ENCODE results near the gene PALD1. TPM values are rescaled to one million over a fixed set of nuclear protein-coding genes. Genes with fewer than 3 reads are reported as not detected.

Gene PALD1
- total RNA-seq, 8 experiments from 2014 or later, result 1.4 to 15.9 (median 2.7) TPM

DNA sequence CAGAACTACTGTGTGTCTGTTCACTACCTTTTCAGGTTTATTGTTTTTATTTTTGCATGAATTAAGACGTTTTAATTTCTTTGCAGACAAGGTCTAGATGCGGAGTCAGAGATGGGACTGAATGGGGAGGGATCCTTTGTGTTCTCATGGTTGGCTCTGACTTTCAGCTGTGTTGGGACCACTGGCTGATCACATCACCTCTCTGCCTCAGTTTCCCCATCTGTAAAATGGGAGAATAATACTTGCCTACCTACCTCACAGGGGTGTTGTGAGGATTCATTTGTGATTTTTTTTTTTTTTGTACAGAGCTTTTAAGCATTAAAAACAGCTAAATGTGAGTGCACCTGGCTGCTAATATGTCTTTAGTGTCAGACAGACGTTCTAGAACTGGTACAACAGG is 89.5 kb downstream of the PALD1 start:
- Histone ChIP-seq H3K27ac (no peak overlapping the region), H3K4me1 (replicated peaks in 1 of 2) (no peaks in the 10 kb centered on the region), H3K4me3 (no peak overlapping the region)
- 60 to 100% (median 90%) methylated on average over 2 to 3 of the region's 3 CpGs; no CpG with 5 or more reads in 4 of the 10 experiments for WGBS, 10 experiments
- in situ Hi-C loops (cut with MboI; ENCODE audit: low pct_unique_long_range_greater_than_20kb in 2 of 9, low sequenced_read_pairs in 9 of 9, unreplicated experiment in 9 of 9), result loop anchor here in 4 of 9 experiments (25.0 kb wide), 2 partner anchors 194 to 294 kb away; no protein-coding TSS in a partner anchor
- ATAC-seq (replicated peaks in 6 of 8), result no peak

DNA sequence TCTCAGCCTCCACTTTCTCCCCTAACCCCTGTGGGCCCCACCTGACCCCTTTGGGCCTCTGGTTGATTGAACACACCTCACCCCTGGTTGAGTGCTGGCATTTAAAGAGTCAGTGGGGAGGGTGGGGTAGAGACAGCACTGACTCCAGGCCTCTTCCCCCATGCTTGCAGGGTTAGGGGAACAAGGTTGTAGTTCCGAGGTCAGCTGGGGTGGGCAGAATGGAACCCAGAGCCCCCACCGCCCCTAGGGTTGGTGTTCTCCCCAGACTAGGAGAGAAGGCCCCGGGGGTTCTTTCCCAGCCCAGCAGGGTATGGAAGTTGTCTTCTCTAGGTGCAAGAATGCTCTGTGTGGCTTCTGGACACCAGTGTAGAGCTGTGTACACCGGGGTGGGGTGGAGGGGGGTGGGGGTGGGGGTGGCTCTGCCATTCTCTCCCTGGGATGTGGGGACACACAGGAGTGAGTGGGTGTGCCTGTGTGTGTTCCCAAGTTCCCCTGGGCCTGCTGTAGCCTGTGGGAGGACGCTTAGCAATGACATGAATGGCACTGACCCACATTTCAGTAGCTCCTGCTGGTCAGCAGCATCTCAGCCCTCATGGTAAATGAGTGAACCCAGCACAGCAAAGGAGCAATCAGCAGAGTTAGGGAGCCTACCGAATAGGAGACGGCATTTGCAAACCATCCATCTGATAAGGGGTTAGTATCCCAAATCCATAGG is 90.4 kb downstream of the PALD1 start:
- in situ Hi-C loops (cut with MboI; ENCODE audit: low pct_unique_long_range_greater_than_20kb in 2 of 9, low sequenced_read_pairs in 9 of 9, unreplicated experiment in 9 of 9), result loop anchor here in 4 of 9 experiments (25.0 kb wide), 2 partner anchors 193 to 293 kb away; no protein-coding TSS in a partner anchor
- WGBS, 10 experiments, result 60 to 90% (median 77%) methylated on average over 1 to 3 of the region's 7 CpGs; no CpG with 5 or more reads in 7 of the 10 experiments
- Histone ChIP-seq H3K27ac (no peak overlapping the region), H3K4me1 (replicated peaks in 1 of 2) (no peaks in the 10 kb centered on the region), H3K4me3 (no peak overlapping the region)
- no peak for ATAC-seq (replicated peaks in 6 of 8)

DNA sequence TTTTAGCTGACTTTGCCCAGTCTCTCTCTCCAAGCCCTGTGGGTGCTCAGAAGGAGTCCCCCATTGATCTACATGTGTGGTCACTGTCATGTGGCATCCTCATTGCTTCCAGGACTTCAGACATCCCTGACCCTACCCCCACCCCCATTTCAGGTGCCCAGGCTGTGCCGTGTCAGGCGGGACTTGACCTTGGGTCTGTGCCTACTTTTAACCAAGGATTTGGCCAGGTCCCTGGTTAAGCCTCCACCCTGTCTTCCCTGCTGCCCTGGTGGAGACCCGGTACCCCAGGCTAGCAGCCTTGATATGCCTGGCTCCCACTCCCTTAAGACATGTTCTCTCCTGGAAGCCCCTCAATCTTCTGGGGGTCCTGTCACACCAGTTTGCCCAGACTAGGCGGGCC is 92.7 kb downstream of the PALD1 start:
- peaks cover 0 to 5% of the 10 kb centered on the region in 2 donors for H3K4me1 ChIP-seq (replicated peaks in 1 of 2)
- no peak overlapping the region for H3K27ac ChIP-seq
- ATAC-seq (replicated peaks in 6 of 8), result no peak
- WGBS, 10 experiments, result 40 to 100% (median 72%) methylated on average over 1 to 2 of the region's 4 CpGs; no CpG with 5 or more reads in 6 of the 10 experiments
- in situ Hi-C loops (cut with MboI; ENCODE audit: low pct_unique_long_range_greater_than_20kb in 2 of 9, low sequenced_read_pairs in 9 of 9, unreplicated experiment in 9 of 9), result loop anchor here in 4 of 9 experiments (25.0 kb wide), 2 partner anchors 191 to 291 kb away; no protein-coding TSS in a partner anchor
- no peak overlapping the region for H3K4me3 ChIP-seq

DNA sequence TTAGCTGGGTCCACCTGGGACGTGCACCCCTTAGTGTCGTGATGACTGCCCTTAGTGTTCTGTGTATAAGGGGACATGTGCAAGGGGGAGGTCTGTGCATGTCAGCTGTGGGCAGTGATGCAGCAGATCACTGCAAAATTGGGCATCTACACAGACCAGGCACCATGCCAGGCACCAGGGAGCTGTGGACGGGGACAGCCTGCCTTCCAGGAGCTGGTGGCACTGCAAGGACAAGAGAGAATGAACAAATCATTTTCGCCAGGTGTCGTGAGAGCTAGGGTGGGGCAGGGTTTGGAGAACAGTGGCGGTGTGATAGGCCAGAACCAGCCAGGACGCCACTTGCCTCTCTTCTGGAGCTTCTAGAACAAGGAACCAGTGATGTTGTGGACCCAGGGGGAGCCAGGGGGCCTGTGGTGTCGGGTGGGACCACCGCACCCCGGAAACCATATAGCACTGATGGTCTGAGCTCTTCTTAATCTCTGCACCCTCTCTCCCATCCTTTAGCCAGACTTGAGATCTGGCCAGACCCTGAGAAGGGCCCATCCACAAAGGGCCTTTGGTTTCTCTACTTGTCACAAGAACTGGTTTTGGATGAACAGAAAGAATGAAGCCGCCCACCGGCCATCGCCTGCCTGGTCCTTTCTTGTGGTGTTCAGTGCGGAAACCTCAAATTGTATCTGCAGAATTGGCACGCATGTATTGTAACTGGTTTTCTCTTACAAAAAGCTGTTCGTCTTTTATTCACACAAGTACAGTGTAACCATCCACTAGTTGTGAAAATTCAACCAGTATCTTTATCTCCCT is 93.3 kb downstream of the PALD1 start:
- H3K4me3 ChIP-seq, result no peak overlapping the region
- H3K4me1 ChIP-seq (replicated peaks in 1 of 2), result peaks cover 0 to 7% of the 10 kb centered on the region in 2 donors
- WGBS, 10 experiments, result 0 to 100% (median 84%) methylated on average over 1 to 9 of the region's 16 CpGs
- in situ Hi-C loops (cut with MboI; ENCODE audit: low pct_unique_long_range_greater_than_20kb in 2 of 9, low sequenced_read_pairs in 9 of 9, unreplicated experiment in 9 of 9), result loop anchor here in 4 of 9 experiments (25.0 kb wide), 2 partner anchors 190 to 290 kb away; no protein-coding TSS in a partner anchor
- ATAC-seq (replicated peaks in 6 of 8), result no peak
- no peak overlapping the region for H3K27ac ChIP-seq

DNA sequence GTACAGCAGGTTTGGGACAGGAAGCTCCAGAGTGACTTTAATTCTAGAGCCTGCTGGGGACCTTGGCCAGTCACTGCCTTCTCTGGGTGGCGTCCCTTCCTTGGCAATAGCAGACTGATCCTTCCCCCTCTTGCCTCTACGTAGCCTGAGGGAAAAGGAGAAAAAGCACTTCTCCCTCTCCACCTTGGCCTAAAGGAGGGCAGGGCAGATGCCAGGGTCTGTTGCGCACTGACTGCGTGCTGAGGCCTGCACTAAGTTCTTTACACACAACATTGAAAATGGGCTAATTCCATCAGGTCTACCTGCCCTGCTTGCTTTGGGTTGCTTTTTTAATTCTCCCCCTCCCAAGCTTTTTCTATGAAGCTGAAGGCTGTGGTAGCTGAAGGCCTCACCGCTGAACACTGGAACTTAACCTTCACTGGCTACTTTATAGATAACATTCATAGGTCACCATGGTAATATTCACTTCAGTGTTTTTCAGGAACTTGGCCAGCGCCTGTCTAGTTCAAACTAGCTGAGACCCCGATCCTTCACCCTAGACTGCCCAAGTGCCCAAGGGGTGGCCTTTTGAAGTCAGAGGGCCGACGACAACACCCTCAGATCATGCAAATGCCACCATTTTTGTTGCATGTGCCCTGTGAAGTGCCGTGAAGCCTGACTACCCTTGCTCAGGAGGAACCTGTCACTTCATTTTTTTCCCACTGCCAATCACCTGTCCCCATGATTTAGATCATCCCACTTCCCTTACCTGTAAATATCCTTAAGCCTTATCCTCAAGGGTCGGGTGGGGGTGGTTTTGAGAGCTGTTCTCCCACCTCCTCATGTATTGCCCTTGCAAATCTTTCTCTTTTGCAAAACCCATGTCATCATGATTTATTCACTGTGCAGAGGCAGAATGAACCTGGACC is 95.3 kb downstream of the PALD1 start:
- in situ Hi-C loops (cut with MboI; ENCODE audit: low pct_unique_long_range_greater_than_20kb in 2 of 9, low sequenced_read_pairs in 9 of 9, unreplicated experiment in 9 of 9), result loop anchor here in 4 of 9 experiments (25.0 kb wide), 2 partner anchors 188 to 288 kb away; no protein-coding TSS in a partner anchor
- ATAC-seq (replicated peaks in 6 of 8), result no peak
- WGBS, 10 experiments, result 63 to 100% (median 94%) methylated on average over 1 to 7 of the region's 11 CpGs; no CpG with 5 or more reads in 3 of the 10 experiments
- no peak overlapping the region for H3K4me3 ChIP-seq
- H3K27ac ChIP-seq, result no peak overlapping the region
- peaks cover 0 to 7% of the 10 kb centered on the region in 2 donors for H3K4me1 ChIP-seq (replicated peaks in 1 of 2)

DNA sequence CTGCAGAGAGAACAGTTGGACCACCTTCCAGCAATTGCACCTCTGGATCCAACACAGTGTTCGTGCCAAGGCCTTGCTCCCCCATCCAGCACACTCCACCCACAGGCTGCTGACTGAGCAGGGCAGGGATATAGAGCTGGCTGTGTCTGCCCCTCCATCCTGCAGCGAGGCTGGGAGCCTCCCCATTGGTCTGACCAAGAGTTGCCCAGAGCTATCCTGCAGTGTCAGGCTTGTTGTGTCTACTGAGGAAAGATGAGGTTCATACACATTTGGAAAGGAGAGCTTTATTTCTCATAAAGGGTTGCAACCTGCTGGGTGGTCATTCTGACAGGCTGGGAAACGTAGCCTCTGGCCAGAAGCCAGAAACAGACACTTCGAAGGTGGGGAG is 96.9 kb downstream of the PALD1 start:
- Histone ChIP-seq H3K27ac (no peak overlapping the region), H3K4me3 (no peak overlapping the region), H3K4me1 (replicated peaks in 1 of 2) (peaks cover 0 to 7% of the 10 kb centered on the region in 2 donors)
- peak in 7 of 8 experiments; percentile 12 to 89 (median 74) for ATAC-seq (replicated peaks in 6 of 8)
- in situ Hi-C loops (cut with MboI; ENCODE audit: low pct_unique_long_range_greater_than_20kb in 2 of 9, low sequenced_read_pairs in 9 of 9, unreplicated experiment in 9 of 9), result no loop called here
- 0 to 41% (median 7%) methylated on average over 1 to 3 of the region's 4 CpGs; no CpG with 5 or more reads in 5 of the 10 experiments for WGBS, 10 experiments

DNA sequence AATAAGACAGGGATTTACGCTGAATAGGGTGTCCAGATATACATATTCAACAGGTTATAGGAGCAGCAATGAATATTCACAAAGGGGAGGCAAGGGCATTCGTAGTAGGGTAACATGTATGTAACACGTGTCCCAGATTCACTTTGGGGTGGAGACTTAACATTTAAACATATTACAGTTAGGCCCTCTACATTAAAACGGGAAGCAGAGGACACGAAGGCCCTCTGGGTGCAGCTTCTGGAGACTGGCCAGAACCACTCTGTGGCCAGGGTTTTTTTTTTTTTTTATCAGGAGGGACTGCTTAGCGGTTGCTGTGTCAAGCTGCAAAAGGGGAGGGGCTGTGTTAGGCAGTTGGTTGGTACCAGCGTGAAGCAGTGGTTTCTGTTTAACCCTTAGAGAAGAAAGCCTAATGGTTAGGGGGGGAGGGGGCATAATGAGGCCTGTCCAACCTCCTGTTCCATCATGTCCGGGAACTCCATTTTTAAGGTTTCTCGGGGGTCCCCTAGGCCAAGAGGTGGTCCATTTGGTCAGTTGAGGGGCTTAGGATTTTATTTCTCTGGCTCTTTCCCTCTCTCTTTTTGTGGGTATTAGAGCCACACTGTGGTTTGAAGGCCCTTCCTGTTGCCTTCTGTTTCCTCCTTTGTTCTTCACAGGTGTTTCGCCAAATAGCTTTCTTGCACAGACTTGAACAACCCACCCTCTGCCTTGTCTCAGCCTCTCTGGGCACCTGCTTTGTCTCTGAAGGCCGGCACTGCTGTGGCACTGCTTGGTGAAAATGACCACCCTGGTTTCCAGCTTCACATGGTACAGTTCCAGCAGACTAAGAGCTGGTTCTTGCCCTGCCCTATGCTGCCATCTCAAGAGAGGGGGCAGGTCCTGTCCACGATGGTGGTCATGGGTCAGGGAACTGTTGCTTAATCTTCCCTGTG is 97.6 kb downstream of the PALD1 start:
- WGBS, 10 experiments, result 0 to 81% (median 50%) methylated on average over 3 to 10 of the region's 12 CpGs; no CpG with 5 or more reads in 4 of the 10 experiments
- in situ Hi-C loops (cut with MboI; ENCODE audit: low pct_unique_long_range_greater_than_20kb in 2 of 9, low sequenced_read_pairs in 9 of 9, unreplicated experiment in 9 of 9), result no loop called here
- H3K4me3 ChIP-seq, result no peak overlapping the region
- H3K4me1 ChIP-seq (replicated peaks in 1 of 2), result peaks cover 0 to 7% of the 10 kb centered on the region in 2 donors
- ATAC-seq (replicated peaks in 6 of 8), result peak; percentile 52 to 92 (median 90)
- no peak overlapping the region for H3K27ac ChIP-seq

DNA sequence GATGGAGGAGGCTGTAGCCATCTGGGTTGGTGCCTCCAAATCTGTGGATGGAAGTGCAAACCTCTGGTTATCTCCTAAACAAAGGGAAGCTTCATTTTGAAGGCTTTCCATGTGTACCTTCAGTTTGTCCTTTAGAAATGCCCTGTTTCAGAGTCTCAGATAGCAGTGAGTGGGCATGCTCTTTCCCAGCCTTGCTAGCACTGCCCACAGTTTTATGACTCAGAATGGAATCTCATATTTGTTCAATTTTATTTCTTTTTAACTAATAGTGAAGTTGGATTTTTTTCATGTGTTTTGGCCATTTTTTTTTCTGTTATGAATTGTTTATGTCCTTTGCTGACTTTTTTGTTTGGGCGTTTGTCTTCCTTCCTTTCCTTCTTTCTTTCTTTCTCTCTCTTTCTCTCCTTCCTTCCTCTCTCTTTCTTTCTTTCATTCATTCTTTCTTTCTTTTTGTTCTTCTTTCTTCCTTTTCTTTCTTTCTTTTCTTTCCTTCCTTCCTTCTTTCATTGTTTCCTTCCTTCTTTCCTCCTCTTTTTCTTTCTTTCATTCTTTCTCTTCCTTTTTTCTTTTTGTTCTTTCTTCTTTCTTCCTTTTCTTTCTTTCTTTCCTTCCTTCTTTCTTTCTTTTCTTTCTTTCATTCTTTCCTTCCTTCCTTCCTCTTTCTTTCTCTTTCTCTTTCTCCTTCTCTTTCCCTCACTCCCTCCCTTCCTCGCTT is 98.4 kb downstream of the PALD1 start:
- 20 to 100% (median 92%) methylated on average over 1 to 2 of the region's 2 CpGs; no CpG with 5 or more reads in 3 of the 10 experiments for WGBS, 10 experiments

DNA sequence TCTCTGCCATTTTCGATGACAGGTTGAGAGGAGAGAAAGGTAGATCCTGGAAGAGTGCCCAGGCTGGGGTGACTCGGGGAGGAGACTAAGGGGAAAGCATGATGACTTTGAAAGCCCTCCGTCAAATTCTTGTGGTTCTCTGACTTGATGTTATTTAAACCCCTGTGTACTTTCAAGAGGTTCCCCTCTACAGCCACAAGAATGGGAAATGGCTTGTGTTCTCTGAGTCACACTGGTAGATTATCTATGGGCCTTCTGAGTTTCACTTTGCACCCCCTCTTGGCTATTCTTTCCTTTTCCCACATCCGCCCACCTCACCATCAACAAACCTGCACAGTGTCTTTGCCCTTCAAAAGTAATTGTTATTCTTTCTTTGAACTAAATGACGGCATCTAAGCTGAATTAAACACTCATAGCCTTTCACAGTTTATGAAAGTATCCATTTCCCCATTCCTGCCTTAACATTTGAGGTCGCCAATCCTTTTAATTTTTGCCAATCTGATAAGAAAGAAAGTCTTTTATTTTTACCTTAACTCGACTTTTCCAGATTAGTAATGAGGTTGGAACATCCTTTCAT is 99.9 kb downstream of the PALD1 start:
- 52 to 84% (median 63%) methylated on average over 3 to 7 of the region's 7 CpGs for WGBS, 10 experiments
- no peak overlapping the region for H3K27ac ChIP-seq
- ATAC-seq (replicated peaks in 6 of 8), result no peak
- H3K4me3 ChIP-seq, result no peak overlapping the region
- peaks cover 0 to 10% of the 10 kb centered on the region in 2 donors for H3K4me1 ChIP-seq (replicated peaks in 1 of 2)
- in situ Hi-C loops (cut with MboI; ENCODE audit: low pct_unique_long_range_greater_than_20kb in 2 of 9, low sequenced_read_pairs in 9 of 9, unreplicated experiment in 9 of 9), result no loop called here

More for the DNA sequence above, 98.4 kb downstream of the PALD1 start:
- Histone ChIP-seq H3K4me3 (no peak overlapping the region), H3K4me1 (replicated peaks in 1 of 2) (peaks cover 0 to 7% of the 10 kb centered on the region in 2 donors), H3K27ac (no peak overlapping the region)
- in situ Hi-C loops (cut with MboI; ENCODE audit: low pct_unique_long_range_greater_than_20kb in 2 of 9, low sequenced_read_pairs in 9 of 9, unreplicated experiment in 9 of 9), result no loop called here
- no peak for ATAC-seq (replicated peaks in 6 of 8)

DNA sequence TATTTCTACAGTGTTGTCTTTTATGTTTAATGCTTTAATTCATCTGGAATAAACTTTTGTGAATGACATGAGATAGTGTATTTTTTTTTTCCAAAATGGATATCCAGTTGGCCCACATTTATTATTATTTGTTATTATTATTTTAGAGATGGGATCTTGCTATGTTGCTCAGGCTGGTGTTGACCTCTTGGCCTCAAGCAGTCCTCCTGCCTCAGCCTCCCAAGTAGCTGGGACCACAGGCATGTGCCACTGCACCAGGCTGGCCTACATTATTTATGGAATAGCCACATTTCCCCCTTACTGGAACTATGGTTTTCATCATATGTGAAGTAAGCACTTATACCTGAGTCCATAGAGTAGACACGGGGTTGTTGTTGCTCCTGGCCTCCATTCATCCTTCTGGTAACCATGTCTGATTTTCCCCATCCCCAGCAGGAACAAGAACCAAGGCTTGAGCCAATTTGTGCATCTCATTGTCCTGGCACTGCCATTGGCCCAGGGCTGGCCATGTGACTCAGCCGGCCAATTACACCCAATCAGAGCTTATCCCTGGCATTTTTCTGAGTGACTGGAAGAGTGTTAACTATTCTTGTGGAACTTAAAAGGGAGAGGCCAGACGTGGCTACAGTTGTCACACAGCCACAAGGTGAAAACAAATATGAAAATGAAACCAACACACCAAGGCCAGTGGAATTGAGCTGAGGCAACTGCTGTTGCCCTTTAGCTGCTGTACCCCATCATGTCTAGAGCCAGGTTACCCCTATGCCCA is 100.9 kb downstream of the PALD1 start:
- 59 to 100% (median 93%) methylated on average over 1 to 3 of the region's 3 CpGs; no CpG with 5 or more reads in 1 of the 10 experiments for WGBS, 10 experiments
- H3K4me3 ChIP-seq, result no peak overlapping the region
- no peak for ATAC-seq (replicated peaks in 6 of 8)
- H3K27ac ChIP-seq, result no peak overlapping the region
- peaks cover 0 to 16% of the 10 kb centered on the region in 2 donors for H3K4me1 ChIP-seq (replicated peaks in 1 of 2)
- in situ Hi-C loops (cut with MboI; ENCODE audit: low pct_unique_long_range_greater_than_20kb in 2 of 9, low sequenced_read_pairs in 9 of 9, unreplicated experiment in 9 of 9), result no loop called here

Measured in motor neuron (in vitro differentiated cells).